ENCODE measurements around the gene TSPAN9. TPM values are rescaled to one million over a fixed set of nuclear protein-coding genes. Genes with fewer than 3 reads are reported as not detected.

The TSPAN9 gene
- total RNA-seq, 1 experiment from 2014 or later, result 7.7 TPM

GRCh38 chr12:3150308-3150670 is 73.1 kb downstream of the TSPAN9 start:
- no peak for DNase-seq (ENCODE audit: low read depth, low spot score)
- no TSS peak for BruUV-seq (replicated peaks)
- no peak for TF ChIP-seq SIN3A (IDR thresholded peaks at IDR 0.05; ENCODE audit: borderline replicate concordance, insufficient read depth, low read depth, low read length)
- no peak for TF ChIP-seq TCF7L2 (IDR thresholded peaks at IDR 0.05; ENCODE audit: low read depth, low read length)
- TF ChIP-seq REST (IDR thresholded peaks at IDR 0.05; ENCODE audit: insufficient read depth in 1 of 2, low read depth in 2 of 2, low read length in 1 of 2), result no peak
- TF ChIP-seq CTCF (IDR thresholded peaks at IDR 0.05), result no peak
- TF ChIP-seq POLR2AphosphoS5 (IDR thresholded peaks at IDR 0.05; ENCODE audit: low read depth, low read length), result no peak
- H3K27ac ChIP-seq (ENCODE audit: low read length), result no peak overlapping the region
- no peak overlapping the region for H3K4me3 ChIP-seq (ENCODE audit: low read depth in 2 of 2, low read length in 2 of 2)
- ChIA-PET CTCF (no interaction called here), POLR2A (no interaction called here)
- no peaks in the 10 kb centered on the region for H3K27me3 ChIP-seq (ENCODE audit: control insufficient read depth, insufficient read depth, low read length)
- intact Hi-C loops (cut with micrococcal nuclease; ENCODE audit: unreplicated experiment) (no loop called here), in situ Hi-C loops (cut with HindIII; ENCODE audit: low pct_unique_long_range_greater_than_20kb, low sequenced_read_pairs) (no loop called here)
- H3K36me3 ChIP-seq (ENCODE audit: control insufficient read depth, insufficient read depth, low read length), result no peaks in the 10 kb centered on the region
- no peaks in the 10 kb centered on the region for H3K4me1 ChIP-seq (ENCODE audit: control insufficient read depth, insufficient read depth, low read length)
- H3K9me3 ChIP-seq (ENCODE audit: control insufficient read depth, insufficient read depth, low read depth, low read length), result no peaks in the 10 kb centered on the region
- no peak for ATAC-seq

- no peaks in the 10 kb centered on the region for H3K36me3 ChIP-seq (ENCODE audit: control insufficient read depth, insufficient read depth, low read length)
- H3K4me3 ChIP-seq (ENCODE audit: low read depth in 2 of 2, low read length in 2 of 2), result no peak overlapping the region
- no peak overlapping the region for H3K27ac ChIP-seq (ENCODE audit: low read length)
- no peak for TF ChIP-seq SIN3A (IDR thresholded peaks at IDR 0.05; ENCODE audit: borderline replicate concordance, insufficient read depth, low read depth, low read length)
- no peak for TF ChIP-seq CTCF (IDR thresholded peaks at IDR 0.05)
- no peak for TF ChIP-seq POLR2AphosphoS5 (IDR thresholded peaks at IDR 0.05; ENCODE audit: low read depth, low read length)
- H3K9me3 ChIP-seq (ENCODE audit: control insufficient read depth, insufficient read depth, low read depth, low read length), result no peaks in the 10 kb centered on the region
- intact Hi-C loops (cut with micrococcal nuclease; ENCODE audit: unreplicated experiment) (no loop called here), in situ Hi-C loops (cut with HindIII; ENCODE audit: low pct_unique_long_range_greater_than_20kb, low sequenced_read_pairs) (no loop called here)
- ChIA-PET CTCF (no interaction called here), POLR2A (interaction anchor here (0.6 kb wide), 1 partner anchor 55 kb away, joined by 3 read pairs; no protein-coding TSS in a partner anchor)
- no peak for ATAC-seq
- DNase-seq (ENCODE audit: low read depth, low spot score), result no peak
- H3K27me3 ChIP-seq (ENCODE audit: control insufficient read depth, insufficient read depth, low read length), result no peaks in the 10 kb centered on the region
- H3K4me1 ChIP-seq (ENCODE audit: control insufficient read depth, insufficient read depth, low read length), result no peaks in the 10 kb centered on the region
- BruUV-seq (replicated peaks), result no TSS peak
Observed at GRCh38 chr12:3150931-3151835, 74.0 kb downstream of the TSPAN9 start.
